Choroid plexus epithelial cell (primary cell): Measurements from ENCODE around the gene ASCC2.

ENCODE experiments used
- DNase-seq: peaks from one replicate; pipeline ENCODE4 v3.0.0-alpha.2; 2010; ENCODE audit warnings: low read depth
- H3K4me3 ChIP-seq: 2 replicates; pipeline ENCODE4 v1.5.1; 2011; ENCODE audit warnings: low read depth, mild to moderate bottlenecking, control low read depth, low read length, moderate library complexity
- CTCF ChIP-seq: conservative IDR thresholded peaks from 2 replicates; pipeline ENCODE4 v1.5.1; 2011; ENCODE audit warnings: low read depth, mild to moderate bottlenecking, control low read depth, inconsistent platforms, low read length, moderate library complexity

ASCC2 gene

DNA sequence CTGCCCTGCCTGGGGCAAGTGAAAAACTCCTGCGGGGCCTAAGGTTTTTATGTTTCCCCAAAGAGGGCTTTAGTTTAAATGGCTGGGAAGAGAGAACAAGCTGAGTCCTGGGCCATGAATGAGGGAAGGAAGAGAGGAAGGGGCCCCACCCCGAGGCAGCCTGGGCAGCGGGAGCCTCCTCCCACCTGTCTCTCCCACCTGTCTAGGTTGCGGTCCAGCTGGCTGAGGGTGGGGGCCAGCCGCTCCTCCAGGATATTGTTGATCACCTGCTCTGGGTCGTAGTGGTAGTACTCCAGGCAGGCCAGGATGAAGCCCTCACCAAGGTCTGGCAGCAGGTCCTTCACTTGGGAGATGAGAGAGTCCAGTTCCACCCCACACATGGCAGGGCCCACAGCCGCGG, 36.3 kb downstream of the ASCC2 start:
- no peak for DNase-seq
- H3K4me3 ChIP-seq = no peak overlapping the region
- no peak for TF ChIP-seq CTCF

GRCh38 chr22:29801153-29801552, 36.9 kb downstream of the ASCC2 start:
- H3K4me3 ChIP-seq = no peak overlapping the region
- no peak for TF ChIP-seq CTCF
- DNase-seq = no peak

DNA sequence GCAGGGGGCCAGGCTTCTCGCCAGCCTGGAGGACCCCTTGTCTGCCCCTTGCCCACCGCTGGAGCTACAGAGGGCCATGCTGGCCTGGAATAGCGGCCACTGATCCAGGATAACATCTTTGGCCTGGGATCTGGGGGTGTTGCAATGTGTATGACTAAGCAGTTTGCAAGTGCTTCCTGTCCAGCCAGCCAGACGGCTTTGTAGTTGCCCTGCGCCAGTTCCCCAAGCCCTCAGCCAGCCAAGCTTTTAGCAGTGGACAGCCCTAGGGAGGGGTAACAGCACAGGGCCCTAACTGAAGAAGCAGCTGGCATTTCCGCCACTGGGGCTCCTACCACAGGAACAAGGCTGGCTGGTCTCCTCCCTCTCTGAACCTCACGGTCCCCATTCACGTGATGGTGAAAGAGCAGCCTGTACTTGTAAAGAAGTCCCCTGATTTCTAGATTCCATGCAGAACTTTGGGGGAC, 38.8 kb downstream of the ASCC2 start:
- DNase-seq = peak; percentile 93
- no peak overlapping the region for H3K4me3 ChIP-seq
- peak; percentile 26 for TF ChIP-seq CTCF

DNA sequence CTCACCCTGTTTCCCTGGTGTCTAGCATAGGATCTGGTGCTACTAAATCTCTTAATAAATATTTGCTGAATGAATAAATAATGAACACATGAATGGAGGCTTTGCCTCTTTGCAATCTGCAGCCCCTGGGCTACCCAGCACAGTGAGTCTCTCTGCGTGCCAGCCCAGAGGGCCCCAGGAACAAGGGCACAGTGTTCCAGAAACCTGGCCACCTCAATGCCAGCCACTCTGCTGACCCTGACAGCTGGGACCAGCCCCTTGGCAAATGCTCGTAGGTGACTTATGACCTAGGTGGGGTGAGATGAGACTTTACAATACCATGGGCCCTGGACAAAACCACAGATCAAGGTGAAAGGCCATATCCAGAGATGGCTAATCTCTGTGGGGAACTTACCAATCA, 39.3 kb downstream of the ASCC2 start:
- DNase-seq = no peak
- H3K4me3 ChIP-seq = no peak overlapping the region
- no peak for TF ChIP-seq CTCF

DNA sequence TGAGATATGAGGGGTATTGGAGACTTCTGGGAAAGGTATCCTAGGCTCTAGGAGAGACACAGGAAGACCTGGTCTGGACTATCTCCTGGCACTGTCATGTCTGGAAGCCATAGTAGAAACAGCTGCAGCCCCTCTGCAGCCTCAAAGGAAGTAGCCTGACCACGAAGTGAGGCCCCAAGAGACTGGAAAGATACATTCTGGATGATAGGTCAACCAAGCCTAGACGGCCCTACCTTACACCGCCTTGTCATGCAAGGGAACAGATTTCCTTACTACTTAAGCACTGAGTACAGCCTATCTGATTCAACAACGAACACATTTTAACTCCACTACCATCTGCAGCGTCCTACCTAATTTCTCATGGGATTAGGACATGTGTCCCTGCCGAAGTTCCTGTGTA, 39.8 kb downstream of the ASCC2 start:
- DNase-seq = peak; percentile 29
- TF ChIP-seq CTCF = no peak
- no peak overlapping the region for H3K4me3 ChIP-seq

- DNase-seq = no peak
These were observed 40.7 kb downstream of the ASCC2 start for GRCh38 chr22:29797351-29797750.

More at GRCh38 chr22:29797351-29797750, 40.7 kb downstream of the ASCC2 start:
- H3K4me3 ChIP-seq = no peak overlapping the region
- TF ChIP-seq CTCF = no peak
